ENCODE results near the gene INAVA. TPM values are rescaled to one million over a fixed set of nuclear protein-coding genes. Genes with fewer than 3 reads are reported as not detected.

INAVA gene
- 34.6 to 36.6 TPM (median 35.7 TPM) in 3 replicates for total RNA-seq

GRCh38 chr1:200894712-200895442 lies at the start of gene INAVA:
INAVA (plus strand) TSS chr1:200894900; CDS start chr1:200898401, 3,501 bp downstream.
- TF ChIP-seq, protein P1, sequence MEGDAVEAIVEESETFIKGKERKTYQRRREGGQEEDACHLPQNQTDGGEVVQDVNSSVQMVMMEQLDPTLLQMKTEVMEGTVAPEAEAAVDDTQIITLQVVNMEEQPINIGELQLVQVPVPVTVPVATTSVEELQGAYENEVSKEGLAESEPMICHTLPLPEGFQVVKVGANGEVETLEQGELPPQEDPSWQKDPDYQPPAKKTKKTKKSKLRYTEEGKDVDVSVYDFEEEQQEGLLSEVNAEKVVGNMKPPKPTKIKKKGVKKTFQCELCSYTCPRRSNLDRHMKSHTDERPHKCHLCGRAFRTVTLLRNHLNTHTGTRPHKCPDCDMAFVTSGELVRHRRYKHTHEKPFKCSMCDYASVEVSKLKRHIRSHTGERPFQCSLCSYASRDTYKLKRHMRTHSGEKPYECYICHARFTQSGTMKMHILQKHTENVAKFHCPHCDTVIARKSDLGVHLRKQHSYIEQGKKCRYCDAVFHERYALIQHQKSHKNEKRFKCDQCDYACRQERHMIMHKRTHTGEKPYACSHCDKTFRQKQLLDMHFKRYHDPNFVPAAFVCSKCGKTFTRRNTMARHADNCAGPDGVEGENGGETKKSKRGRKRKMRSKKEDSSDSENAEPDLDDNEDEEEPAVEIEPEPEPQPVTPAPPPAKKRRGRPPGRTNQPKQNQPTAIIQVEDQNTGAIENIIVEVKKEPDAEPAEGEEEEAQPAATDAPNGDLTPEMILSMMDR (IDR thresholded peaks at IDR 0.05; ENCODE audit: unreplicated experiment), result no peak
- H3K36me3 Mint-ChIP-seq, result peaks cover 3% of the 10 kb centered on the region
- no peaks in the 10 kb centered on the region for H3K9me3 Mint-ChIP-seq
- no peak for DNase-seq (ENCODE audit: low spot score in 2 of 2, unreplicated experiment in 2 of 2)
- peaks cover 71% of the 10 kb centered on the region for H3K4me1 Mint-ChIP-seq
- no peaks in the 10 kb centered on the region for H3K27me3 Mint-ChIP-seq (ENCODE audit: low read depth)
- H3K27ac Mint-ChIP-seq, result peak within 1 kb of the TSS; percentile 95
- H3K4me3 Mint-ChIP-seq, result peak within 1 kb of the TSS; percentile 94

DNA sequence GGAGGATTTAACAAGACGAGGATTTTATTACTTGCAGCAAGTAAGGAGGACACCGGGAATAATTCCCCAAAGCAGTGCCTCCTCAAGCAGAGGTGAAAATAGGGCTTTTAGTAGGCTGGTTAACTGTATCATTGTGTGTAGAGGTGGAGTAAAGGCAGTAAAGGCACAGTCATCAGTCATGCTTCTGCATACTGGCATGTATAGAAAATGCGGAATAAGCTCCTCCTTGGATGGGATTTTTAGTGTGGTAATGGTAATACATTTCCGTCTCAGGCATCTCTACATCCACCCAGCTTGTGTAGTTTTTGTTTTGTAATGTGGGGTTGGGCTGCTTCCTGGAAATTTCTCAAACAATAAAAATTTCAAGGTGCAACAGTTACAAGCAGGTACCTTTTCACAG lies 49.3 kb upstream of the INAVA start:
- Mint-ChIP-seq H3K27ac (no peak overlapping the region), H3K36me3 (peaks cover 36% of the 10 kb centered on the region), H3K9me3 (no peaks in the 10 kb centered on the region), H3K4me1 (no peaks in the 10 kb centered on the region), H3K4me3 (no peak overlapping the region), H3K27me3 (ENCODE audit: low read depth) (no peaks in the 10 kb centered on the region)
- DNase-seq (ENCODE audit: low spot score in 2 of 2, unreplicated experiment in 2 of 2), result no peak
- TF ChIP-seq, protein P1 (IDR thresholded peaks at IDR 0.05; ENCODE audit: unreplicated experiment), result no peak

DNA sequence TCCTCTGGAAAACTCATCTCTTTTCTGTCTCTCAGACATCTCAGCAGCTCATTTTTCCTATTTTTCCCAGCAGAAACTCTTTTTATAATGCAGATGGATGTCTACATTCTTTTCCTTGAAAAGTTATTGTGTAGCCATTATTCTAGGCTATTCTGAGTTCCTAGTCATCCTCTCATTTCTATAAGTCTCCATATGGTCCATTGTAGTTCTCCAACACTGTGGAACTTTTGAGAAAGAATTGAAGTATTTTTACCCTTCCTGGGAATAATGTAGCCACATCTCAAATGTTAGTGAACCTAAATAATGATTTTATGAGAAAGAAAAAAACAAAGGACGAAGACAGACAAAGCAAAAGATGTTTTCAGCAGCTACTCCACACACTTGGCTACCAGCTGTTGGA lies 48.3 kb upstream of the INAVA start:
- Mint-ChIP-seq H3K27ac (no peak overlapping the region), H3K9me3 (no peaks in the 10 kb centered on the region), H3K36me3 (peaks cover 40% of the 10 kb centered on the region), H3K4me1 (no peaks in the 10 kb centered on the region), H3K4me3 (no peak overlapping the region), H3K27me3 (ENCODE audit: low read depth) (no peaks in the 10 kb centered on the region)
- TF ChIP-seq, protein P1 (IDR thresholded peaks at IDR 0.05; ENCODE audit: unreplicated experiment), result no peak
- no peak for DNase-seq (ENCODE audit: low spot score in 2 of 2, unreplicated experiment in 2 of 2)

DNA sequence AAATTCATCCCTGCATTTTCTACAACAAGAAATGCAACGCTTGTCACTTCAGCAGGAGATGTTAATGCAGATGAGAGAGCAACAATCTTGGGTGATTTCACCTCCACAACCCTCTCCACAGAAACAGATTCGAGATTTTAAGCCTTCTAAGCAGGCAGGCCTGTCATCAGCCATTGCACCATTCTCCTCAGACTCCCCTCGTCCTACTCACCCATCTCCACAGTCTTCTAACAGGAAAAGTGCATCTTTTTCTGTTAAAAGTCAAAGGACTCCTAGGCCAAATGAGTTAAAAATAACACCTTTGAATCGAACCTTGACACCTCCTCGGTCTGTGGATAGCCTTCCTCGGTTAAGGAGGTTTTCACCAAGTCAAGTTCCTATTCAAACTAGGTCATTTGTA lies 45.3 kb upstream of the INAVA start:
- H3K27me3 Mint-ChIP-seq (ENCODE audit: low read depth), result no peaks in the 10 kb centered on the region
- H3K9me3 Mint-ChIP-seq, result no peaks in the 10 kb centered on the region
- no peak for DNase-seq (ENCODE audit: low spot score in 2 of 2, unreplicated experiment in 2 of 2)
- H3K27ac Mint-ChIP-seq, result no peak overlapping the region
- no peaks in the 10 kb centered on the region for H3K4me1 Mint-ChIP-seq
- H3K36me3 Mint-ChIP-seq, result peaks cover 43% of the 10 kb centered on the region
- no peak overlapping the region for H3K4me3 Mint-ChIP-seq
- TF ChIP-seq, protein P1 (IDR thresholded peaks at IDR 0.05; ENCODE audit: unreplicated experiment), result no peak

- TF ChIP-seq, protein P1 (IDR thresholded peaks at IDR 0.05; ENCODE audit: unreplicated experiment), result no peak
- H3K36me3 Mint-ChIP-seq, result peaks cover 45% of the 10 kb centered on the region
Measured at GRCh38 chr1:200850554-200850953, 44.1 kb upstream of the INAVA start.

More at GRCh38 chr1:200850554-200850953, 44.1 kb upstream of the INAVA start:
- no peaks in the 10 kb centered on the region for H3K27me3 Mint-ChIP-seq (ENCODE audit: low read depth)
- no peak overlapping the region for H3K4me3 Mint-ChIP-seq
- H3K27ac Mint-ChIP-seq, result no peak overlapping the region
- H3K9me3 Mint-ChIP-seq, result no peaks in the 10 kb centered on the region
- H3K4me1 Mint-ChIP-seq, result no peaks in the 10 kb centered on the region
- DNase-seq (ENCODE audit: low spot score in 2 of 2, unreplicated experiment in 2 of 2), result no peak
